ENCODE results near the gene TGFB1.

- TF ChIP-seq CTCF (conservative IDR thresholded peaks at IDR 0.05; ENCODE audit: low read length) (no peak), EZH2phosphoT487 (IDR thresholded peaks at IDR 0.05; ENCODE audit: borderline replicate concordance) (no peak)
Measured at GRCh38 chr19:41295499-41295898, 58.2 kb downstream of the TGFB1 start.

Measured in Loucy (cell line).